HepG2 (cell line): Measurements from ENCODE around the gene CACNB4.

ENCODE experiments used
- CBFB ChIP-seq: sonication (generic); formaldehyde crosslinking; IDR thresholded peaks from 2 replicates; pipeline ENCODE4 v1.4.0; 2020; ENCODE audit warnings: missing genetic modification reagents
- EP300 ChIP-seq, 3 experiments: sonication (generic) in 1 of 3; formaldehyde crosslinking in 1 of 3; IDR thresholded peaks; 2 replicates each; pipeline versions ENCODE4 v1.5.1 to v1.6.1; 2011 to 2020; ENCODE audit warnings: low read depth in 2 of 3, low read length in 2 of 3, borderline replicate concordance in 1 of 3, improper control_type of control experiment in 1 of 3, mild to moderate bottlenecking in 1 of 3, missing genetic modification reagents in 1 of 3, moderate library complexity in 1 of 3
- HNRNPL ChIP-seq: fragments of 200-400 bp; formaldehyde crosslinking; IDR thresholded peaks from 2 replicates; pipeline ENCODE4 v1.6.1; 2017; ENCODE audit warnings: mild to moderate bottlenecking, low read depth, low read length
- NBN ChIP-seq: fragments of 450-650 bp; conservative IDR thresholded peaks from 2 replicates; pipeline ENCODE4 v1.6.1; 2017
- NFIC ChIP-seq: IDR thresholded peaks from 2 replicates; pipeline ENCODE4 v1.6.1; 2012; ENCODE audit warnings: mild to moderate bottlenecking, low read length, inconsistent platforms
- NFRKB ChIP-seq: fragments of 450-650 bp; IDR thresholded peaks from 2 replicates; pipeline ENCODE4 v1.6.1; 2017
- POLR2A ChIP-seq, 2 experiments: IDR thresholded peaks; 2 replicates each; pipeline ENCODE4 v1.6.1; 2011; ENCODE audit warnings: low read depth in 2 of 2, low read length in 2 of 2, mild to moderate bottlenecking in 1 of 2, moderate library complexity in 1 of 2; ENCODE audit not compliant: insufficient read depth in 1 of 2
- RERE ChIP-seq: IDR thresholded peaks from 2 replicates; pipeline ENCODE4 v1.6.1; 2016; ENCODE audit warnings: low read depth, missing genetic modification reagents, missing compliant biosample characterization
- SIX1 ChIP-seq: sonication (generic); formaldehyde crosslinking; IDR thresholded peaks from 2 replicates; pipeline ENCODE4 v1.4.0; 2020; ENCODE audit warnings: missing genetic modification reagents, borderline replicate concordance
- SMAD1 ChIP-seq: sonication (generic); formaldehyde crosslinking; IDR thresholded peaks from 2 replicates; pipeline ENCODE4 v1.4.0; 2020; ENCODE audit warnings: missing genetic modification reagents, low read depth, mild to moderate bottlenecking, borderline replicate concordance
- ZNF263 ChIP-seq: sonication (generic); formaldehyde crosslinking; IDR thresholded peaks from 2 replicates; pipeline ENCODE4 v1.4.0; 2020; ENCODE audit warnings: missing genetic modification reagents

DNA sequence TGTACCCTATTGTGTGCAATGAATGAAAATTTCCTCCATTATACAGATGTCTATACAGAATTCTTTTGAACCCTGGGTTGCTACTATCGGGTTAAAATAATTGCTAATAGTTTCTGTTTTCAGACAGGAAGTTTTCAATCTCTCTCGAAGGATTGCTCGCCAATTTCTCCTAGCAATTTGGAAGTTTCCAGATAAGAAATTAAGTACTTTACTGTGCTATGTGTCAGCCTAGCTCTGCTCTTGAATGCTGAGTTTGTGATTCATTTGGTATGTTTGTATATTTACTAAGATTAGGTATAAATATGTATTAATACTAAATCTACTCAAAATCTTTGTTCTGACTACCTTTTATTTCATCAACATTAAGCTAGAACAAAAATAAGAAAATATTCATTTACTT lies 196.0 kb downstream of the CACNB4 start:
- TF ChIP-seq SMAD1 (CRISPR knock-in tag) (no peak), HNRNPL (no peak), ZNF263 (CRISPR knock-in tag) (no peak), NFIC (no peak), CBFB (CRISPR knock-in tag) (no peak), NFRKB (no peak), POLR2A (IDR thresholded peaks at IDR 0.05; ENCODE audit: insufficient read depth in 1 of 2, low read depth in 2 of 2, low read length in 2 of 2) (no peak), SIX1 (no peak), NBN (no peak), EP300 (IDR thresholded peaks at IDR 0.05; ENCODE audit: low read depth in 2 of 2, low read length in 2 of 2) (no peak), EP300 (CRISPR knock-in tag; IDR thresholded peaks at IDR 0.05; ENCODE audit: borderline replicate concordance) (no peak), RERE (CRISPR knock-in tag) (no peak)
